ENCODE measurements around the gene PTTG1IP. TPM values are rescaled to one million over a fixed set of nuclear protein-coding genes. Genes with fewer than 3 reads are reported as not detected.

PTTG1IP gene
- total RNA-seq, 4 donors from 2014 or later, result 157 to 552 (median 288) TPM

GRCh38 chr21:44867999-44868700, 5.3 kb downstream of the PTTG1IP start:
- no peak for DNase-seq
- WGBS, 2 donors (ENCODE audit: low coverage in 1 of 2), result 77 to 80% methylated on average over 7 to 12 of the region's 12 CpGs
- Histone ChIP-seq H3K4me3 (no peak overlapping the region), H3K4me1 (peaks cover 51 to 75% (median 66%) of the 10 kb centered on the region in 4 donors), H3K27ac (peak overlapping the region; percentile 90 to 99 (median 96)), H3K36me3 (peaks cover 0 to 18% (median 0%) of the 10 kb centered on the region in 4 donors), H3K9me3 (no peaks in the 10 kb centered on the region), H3K27me3 (no peaks in the 10 kb centered on the region)
- in situ Hi-C loops (cut with MboI; ENCODE audit: low pct_ligation_motif_present in 1 of 4, low pct_unique_long_range_greater_than_20kb in 1 of 4, low sequenced_read_pairs in 3 of 4) (no loop called here), intact Hi-C loops (cut with DNase I; ENCODE audit: low total_unique reads) (no loop called here)
- TF ChIP-seq EP300 (IDR thresholded peaks at IDR 0.05; ENCODE audit: low read depth) (no peak), POLR2AphosphoS5 (IDR thresholded peaks at IDR 0.05) (no peak), CTCF (IDR thresholded peaks at IDR 0.05) (no peak), POLR2A (IDR thresholded peaks at IDR 0.05) (no peak)

DNA sequence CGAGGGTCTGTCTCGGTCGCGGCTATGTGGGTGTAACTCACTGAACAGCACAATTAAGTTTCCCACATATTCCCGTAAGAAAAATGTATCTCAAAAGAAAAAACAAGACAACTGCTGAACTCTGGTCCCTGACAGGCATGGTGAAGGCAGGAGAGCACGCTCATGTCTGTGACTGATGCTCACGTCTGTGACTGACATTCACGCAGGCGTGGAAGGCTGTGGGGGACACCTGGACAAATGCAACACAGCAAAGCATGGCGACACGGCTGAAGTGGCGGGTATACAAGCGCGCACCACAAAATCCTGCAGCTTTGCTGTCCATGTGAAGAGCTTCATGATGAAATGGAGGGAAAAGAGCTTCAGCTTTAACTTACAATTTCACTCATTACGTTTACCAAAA, 6.0 kb downstream of the PTTG1IP start:
- Histone ChIP-seq H3K4me1 (peaks cover 51 to 73% (median 64%) of the 10 kb centered on the region in 4 donors), H3K9me3 (no peaks in the 10 kb centered on the region), H3K4me3 (no peak overlapping the region), H3K27ac (peak overlapping the region in 2 of 4 donors; percentile 90 to 97), H3K27me3 (no peaks in the 10 kb centered on the region), H3K36me3 (peaks cover 0 to 18% (median 0%) of the 10 kb centered on the region in 4 donors)
- intact Hi-C loops (cut with DNase I; ENCODE audit: low total_unique reads), result no loop called here
- DNase-seq, result no peak
- TF ChIP-seq EP300 (IDR thresholded peaks at IDR 0.05; ENCODE audit: low read depth) (no peak), POLR2A (IDR thresholded peaks at IDR 0.05) (no peak), POLR2AphosphoS5 (IDR thresholded peaks at IDR 0.05) (no peak), CTCF (IDR thresholded peaks at IDR 0.05) (no peak)
- WGBS, 2 donors (ENCODE audit: low coverage in 1 of 2), result 78 to 93% methylated on average over 9 to 15 of the region's 15 CpGs
- in situ Hi-C loops (cut with MboI; ENCODE audit: low pct_ligation_motif_present in 1 of 4, low pct_unique_long_range_greater_than_20kb in 1 of 4, low sequenced_read_pairs in 3 of 4), result no loop called here

- H3K4me3 ChIP-seq, result no peak overlapping the region
Observed at GRCh38 chr21:44866780-44867179, 6.7 kb downstream of the PTTG1IP start.

More at GRCh38 chr21:44866780-44867179, 6.7 kb downstream of the PTTG1IP start:
- no peak overlapping the region for H3K27ac ChIP-seq
- H3K27me3 ChIP-seq, result no peaks in the 10 kb centered on the region
- in situ Hi-C loops (cut with MboI; ENCODE audit: low pct_ligation_motif_present in 1 of 4, low pct_unique_long_range_greater_than_20kb in 1 of 4, low sequenced_read_pairs in 3 of 4), result no loop called here
- no peak for DNase-seq
- WGBS, 2 donors (ENCODE audit: low coverage in 1 of 2), result 33 to 80% methylated on average over 1 to 7 of the region's 7 CpGs
- intact Hi-C loops (cut with DNase I; ENCODE audit: low total_unique reads), result no loop called here
- H3K9me3 ChIP-seq, result no peaks in the 10 kb centered on the region
- TF ChIP-seq POLR2AphosphoS5 (IDR thresholded peaks at IDR 0.05), result no peak
- no peak for TF ChIP-seq CTCF (IDR thresholded peaks at IDR 0.05)
- TF ChIP-seq POLR2A (IDR thresholded peaks at IDR 0.05), result no peak
- TF ChIP-seq EP300 (IDR thresholded peaks at IDR 0.05; ENCODE audit: low read depth), result no peak
- peaks cover 0 to 18% (median 0%) of the 10 kb centered on the region in 4 donors for H3K36me3 ChIP-seq
- peaks cover 45 to 66% (median 60%) of the 10 kb centered on the region in 4 donors for H3K4me1 ChIP-seq

Measured in transverse colon (tissue), 4 donors.